SK-N-SH (cell line): Measurements from ENCODE around the gene DMKN. TPM values are rescaled to one million over a fixed set of nuclear protein-coding genes. Genes with fewer than 3 reads are reported as not detected.
A peak's percentile ranks its signal among the peaks of the same experiment; 100 is the strongest.

Source experiments
- CTCF ChIA-PET: fragments of 300-600, 350-600 bp; formaldehyde crosslinking; extraction: SDS; loops from one replicate; lab custom pipeline; 2021; lab: Yijun Ruan, JAX
- POLR2A ChIA-PET: fragments of 350-600 bp; sonication (Branson Sonifier 250); formaldehyde crosslinking; extraction: SDS; loops from one replicate; lab custom pipeline; 2020; ENCODE audit warnings: antibody characterized with exemption, inconsistent platforms; lab: Yijun Ruan, JAX
- DNase-seq: peaks from one replicate; pipeline ENCODE4 v3.0.0; 2012
- H2AFZ ChIP-seq: fragments of 200-600 bp; sonication (generic); 2 replicates; pipeline ENCODE4 v1.8.1; 2016; ENCODE audit warnings: antibody characterized with exemption, mild to moderate bottlenecking, low read depth
- H3F3A ChIP-seq: fragments of 200-600 bp; sonication (generic); replicated peaks from 2 replicates; pipeline ENCODE3; 2016; ENCODE audit warnings: antibody characterized with exemption, mild to moderate bottlenecking; ENCODE audit not compliant: insufficient read depth
- H3K27ac ChIP-seq, 2 experiments: fragments of 200-500 bp in 1 of 2; fragments of 200-600 bp in 1 of 2; sonication (Bioruptor generic) in 1 of 2; sonication (generic), shearing (Covaris generic) in 1 of 2; 2 replicates each; pipeline versions ENCODE4 v1.5.1 to v1.6.1; 2014 to 2016; ENCODE audit warnings: low read depth in 2 of 2, inconsistent platforms in 1 of 2, low read length in 1 of 2, mild to moderate bottlenecking in 1 of 2, mixed read lengths in 1 of 2
- H3K27me3 ChIP-seq: fragments of 200-600 bp; sonication (generic), shearing (Covaris generic); 2 replicates; pipeline ENCODE4 v1.6.1; 2016; ENCODE audit warnings: mixed run types; ENCODE audit not compliant: insufficient read depth
- H3K36me3 ChIP-seq, 2 experiments: fragments of 200-500 bp in 1 of 2; fragments of 200-600 bp in 1 of 2; sonication (Bioruptor generic) in 1 of 2; sonication (generic) in 1 of 2; replicated peaks in 1 of 2; 2 replicates each; pipeline versions ENCODE3 to v1.5.1; 2014 to 2016; ENCODE audit warnings: low read length in 1 of 2, mild to moderate bottlenecking in 1 of 2; ENCODE audit not compliant: insufficient read depth in 2 of 2, control insufficient read depth in 1 of 2
- H3K4me1 ChIP-seq, 2 experiments: fragments of 200-500 bp in 1 of 2; fragments of 200-600 bp in 1 of 2; sonication (Bioruptor generic) in 1 of 2; sonication (generic), shearing (Covaris generic) in 1 of 2; 2 replicates each; pipeline versions ENCODE4 v1.5.1 to v1.6.1; 2014 to 2016; ENCODE audit warnings: low read depth in 1 of 2, low read length in 1 of 2, mixed run types in 1 of 2; ENCODE audit not compliant: insufficient read depth in 2 of 2, control insufficient read depth in 1 of 2
- H3K4me2 ChIP-seq: fragments of 200-600 bp; sonication (generic), shearing (Covaris generic); 2 replicates; pipeline ENCODE4 v1.6.1; 2017; ENCODE audit warnings: mixed run types
- H3K4me3 ChIP-seq, 2 experiments: fragments of 200-500 bp in 1 of 2; fragments of 200-600 bp in 1 of 2; sonication (Bioruptor generic) in 1 of 2; sonication (generic), shearing (Covaris generic) in 1 of 2; 2 replicates each; pipeline versions ENCODE4 v1.5.1 to v1.8.1; 2014 to 2016; ENCODE audit warnings: low read depth in 2 of 2, inconsistent platforms in 1 of 2, low read length in 1 of 2, mild to moderate bottlenecking in 1 of 2, mixed read lengths in 1 of 2, moderate library complexity in 1 of 2
- H3K79me2 ChIP-seq: fragments of 200-600 bp; sonication (generic); 2 replicates; pipeline ENCODE4 v1.8.1; 2017; ENCODE audit warnings: mild to moderate bottlenecking; ENCODE audit not compliant: insufficient read depth
- H3K9ac ChIP-seq: fragments of 200-600 bp; sonication (generic); 2 replicates; pipeline ENCODE4 v1.6.1; 2017; ENCODE audit warnings: mixed run types
- H3K9me2 ChIP-seq: fragments of 200-600 bp; sonication (generic); 2 replicates; pipeline ENCODE4 v1.6.1; 2017; ENCODE audit warnings: mixed run types
- H3K9me3 ChIP-seq: fragments of 200-600 bp; sonication (generic); 2 replicates; pipeline ENCODE4 v1.6.1; 2017; ENCODE audit warnings: mixed run types, mild to moderate bottlenecking, moderate library complexity
- H4K20me1 ChIP-seq: fragments of 200-600 bp; sonication (generic); 2 replicates; pipeline ENCODE4 v1.6.1; 2017; ENCODE audit warnings: mild to moderate bottlenecking, mixed run types; ENCODE audit not compliant: insufficient read depth
- CHD2 ChIP-seq: fragments of 150-350 bp; IDR thresholded peaks from 2 replicates; pipeline ENCODE4 v1.6.1; 2018; ENCODE audit warnings: low read length; ENCODE audit not compliant: partially characterized antibody
- ELF1 ChIP-seq: IDR thresholded peaks from 2 replicates; pipeline ENCODE4 v1.4.0; 2012
- EP300 ChIP-seq, 2 experiments: IDR thresholded peaks; 2 replicates each; pipeline versions ENCODE4 v1.4.0 to v1.6.1; 2012; ENCODE audit warnings: borderline replicate concordance in 1 of 2, low read depth in 1 of 2, low read length in 1 of 2
- FOXJ3 ChIP-seq: sonication (generic); formaldehyde crosslinking; IDR thresholded peaks from 2 replicates; pipeline ENCODE4 v1.5.1; 2020; ENCODE audit warnings: mild to moderate bottlenecking, missing genetic modification reagents
- FOXM1 ChIP-seq: IDR thresholded peaks from 2 replicates; pipeline ENCODE4 v1.4.0; 2012; ENCODE audit warnings: low read depth, mild to moderate bottlenecking
- GABPA ChIP-seq: IDR thresholded peaks from 2 replicates; pipeline ENCODE4 v1.4.0; 2012; ENCODE audit warnings: low read depth, mild to moderate bottlenecking
- GATA2 ChIP-seq: sonication (generic); formaldehyde crosslinking; IDR thresholded peaks from 2 replicates; pipeline ENCODE4 v1.5.0; 2020; ENCODE audit warnings: mild to moderate bottlenecking, missing genetic modification reagents
- MEF2A ChIP-seq: IDR thresholded peaks from 2 replicates; pipeline ENCODE4 v1.4.0; 2012; ENCODE audit warnings: low read depth, borderline replicate concordance
- NFIC ChIP-seq: IDR thresholded peaks from 2 replicates; pipeline ENCODE4 v1.4.0; 2012; ENCODE audit warnings: borderline replicate concordance
- POLR2AphosphoS5 ChIP-seq: IDR thresholded peaks from 2 replicates; pipeline ENCODE4 v1.6.1; 2012; ENCODE audit warnings: low read depth, low read length
- RCOR1 ChIP-seq: fragments of 150-350 bp; IDR thresholded peaks from 2 replicates; pipeline ENCODE4 v1.6.1; 2017; ENCODE audit warnings: antibody characterized with exemption, low read length
- RXRA ChIP-seq: IDR thresholded peaks from 2 replicates; pipeline ENCODE4 v1.4.0; 2012; ENCODE audit warnings: low read depth, mild to moderate bottlenecking, borderline replicate concordance
- SIN3A ChIP-seq: IDR thresholded peaks from 2 replicates; pipeline ENCODE4 v1.6.1; 2012; ENCODE audit warnings: low read depth, mild to moderate bottlenecking, low read length, moderate library complexity, borderline replicate concordance
- TEAD4 ChIP-seq: IDR thresholded peaks from 2 replicates; pipeline ENCODE4 v1.4.0; 2012; ENCODE audit warnings: mild to moderate bottlenecking, borderline replicate concordance; ENCODE audit not compliant: insufficient read depth
- YY1 ChIP-seq: IDR thresholded peaks from 2 replicates; pipeline ENCODE4 v1.4.0; 2012; ENCODE audit warnings: low read depth, mild to moderate bottlenecking
- WGBS: methylation state at CpG from one replicate; pipeline ENCODE4 v1.1.6; 2017; ENCODE audit warnings: low lambda C conversion rate; 5-methylcytosine and 5-hydroxymethylcytosine counted together
- polyA plus RNA-seq, 3 experiments: library from polyadenylated mRNA; depleted of rRNA; stranded (reverse); fragments of >200 nt; gene quantifications; 2 replicates each; pipeline ENCODE4 v1.2.3, GENCODE V29; 2012
- TF ChIP-seq, protein P1 (sequence below): IDR thresholded peaks from 2 replicates; pipeline ENCODE4 v1.4.0; 2012; ENCODE audit warnings: low read depth, borderline replicate concordance
- TF ChIP-seq, protein P2 (sequence below): fragments of 200-600 bp; sonication (generic); IDR thresholded peaks from 2 replicates; pipeline ENCODE4 v1.6.1; 2017; ENCODE audit warnings: antibody characterized with exemption, mild to moderate bottlenecking, moderate library complexity
- TF ChIP-seq, protein P3 (sequence below): IDR thresholded peaks from 2 replicates; pipeline ENCODE4 v1.6.1; 2012; ENCODE audit warnings: mild to moderate bottlenecking, low read depth, low read length, moderate library complexity

DMKN gene
- polyA plus RNA-seq, 1 of the 3 experiments (the other 2 are of a cell fraction): not detected

DNA sequence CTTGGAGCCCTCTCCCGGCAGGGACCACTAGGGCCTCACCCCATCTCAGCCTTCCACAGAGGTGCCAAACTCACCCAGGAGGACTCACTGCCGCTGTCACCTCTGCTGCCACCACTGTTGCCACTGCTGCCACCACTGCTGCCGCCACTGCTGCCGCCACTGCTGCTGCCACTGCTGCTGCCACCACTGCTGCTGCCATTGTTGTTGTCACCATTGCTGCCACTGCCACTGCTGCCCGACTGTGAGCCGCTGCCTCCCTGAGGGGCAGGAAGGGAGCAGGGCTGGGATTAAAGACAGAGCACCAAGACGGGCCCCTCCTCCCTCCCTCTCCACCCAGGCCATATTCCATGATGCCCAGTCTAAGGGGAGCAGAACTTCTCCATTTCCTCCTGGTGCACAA lies 2.1 kb downstream of the DMKN start:
- no peaks in the 10 kb centered on the region for H3K9me2 ChIP-seq
- no peak overlapping the region for H3K4me2 ChIP-seq
- ChIA-PET CTCF (interaction anchor here (0.6 to 8.3 kb wide), 14 partner anchors 12 to 684 kb away, joined by 3 to 127 read pairs (median 7); partner anchors contain the start of gene LGI4), POLR2A (no interaction called here)
- H3K4me1 ChIP-seq: no peaks in the 10 kb centered on the region; a peak in 2 of 4 replicates
- no peaks in the 10 kb centered on the region for H3K9me3 ChIP-seq
- H3K9ac ChIP-seq: no peak overlapping the region
- H2AFZ ChIP-seq: no peak overlapping the region
- DNase-seq: no peak
- no peaks in the 10 kb centered on the region for H3F3A ChIP-seq
- no peaks in the 10 kb centered on the region for H3K36me3 ChIP-seq
- no peaks in the 10 kb centered on the region for H4K20me1 ChIP-seq
- no peaks in the 10 kb centered on the region for H3K79me2 ChIP-seq
- no peak overlapping the region for H3K4me3 ChIP-seq
- peaks cover 73% of the 10 kb centered on the region for H3K27me3 ChIP-seq
- 22% methylated on average over 4 of the region's 7 CpGs for WGBS
- TF ChIP-seq SIN3A (no peak), EP300 (IDR thresholded peaks at IDR 0.05; ENCODE audit: borderline replicate concordance in 1 of 2, low read depth in 1 of 2, low read length in 1 of 2) (no peak), YY1 (no peak), CHD2 (no peak), GATA2 (CRISPR knock-in tag) (no peak), POLR2AphosphoS5 (no peak), FOXM1 (no peak), FOXJ3 (no peak), NFIC (no peak), MEF2A (no peak), GABPA (no peak), RXRA (no peak)
- TF ChIP-seq, protein P1, sequence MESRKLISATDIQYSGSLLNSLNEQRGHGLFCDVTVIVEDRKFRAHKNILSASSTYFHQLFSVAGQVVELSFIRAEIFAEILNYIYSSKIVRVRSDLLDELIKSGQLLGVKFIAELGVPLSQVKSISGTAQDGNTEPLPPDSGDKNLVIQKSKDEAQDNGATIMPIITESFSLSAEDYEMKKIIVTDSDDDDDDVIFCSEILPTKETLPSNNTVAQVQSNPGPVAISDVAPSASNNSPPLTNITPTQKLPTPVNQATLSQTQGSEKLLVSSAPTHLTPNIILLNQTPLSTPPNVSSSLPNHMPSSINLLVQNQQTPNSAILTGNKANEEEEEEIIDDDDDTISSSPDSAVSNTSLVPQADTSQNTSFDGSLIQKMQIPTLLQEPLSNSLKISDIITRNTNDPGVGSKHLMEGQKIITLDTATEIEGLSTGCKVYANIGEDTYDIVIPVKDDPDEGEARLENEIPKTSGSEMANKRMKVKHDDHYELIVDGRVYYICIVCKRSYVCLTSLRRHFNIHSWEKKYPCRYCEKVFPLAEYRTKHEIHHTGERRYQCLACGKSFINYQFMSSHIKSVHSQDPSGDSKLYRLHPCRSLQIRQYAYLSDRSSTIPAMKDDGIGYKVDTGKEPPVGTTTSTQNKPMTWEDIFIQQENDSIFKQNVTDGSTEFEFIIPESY: no peak
- TF ChIP-seq, protein P2, sequence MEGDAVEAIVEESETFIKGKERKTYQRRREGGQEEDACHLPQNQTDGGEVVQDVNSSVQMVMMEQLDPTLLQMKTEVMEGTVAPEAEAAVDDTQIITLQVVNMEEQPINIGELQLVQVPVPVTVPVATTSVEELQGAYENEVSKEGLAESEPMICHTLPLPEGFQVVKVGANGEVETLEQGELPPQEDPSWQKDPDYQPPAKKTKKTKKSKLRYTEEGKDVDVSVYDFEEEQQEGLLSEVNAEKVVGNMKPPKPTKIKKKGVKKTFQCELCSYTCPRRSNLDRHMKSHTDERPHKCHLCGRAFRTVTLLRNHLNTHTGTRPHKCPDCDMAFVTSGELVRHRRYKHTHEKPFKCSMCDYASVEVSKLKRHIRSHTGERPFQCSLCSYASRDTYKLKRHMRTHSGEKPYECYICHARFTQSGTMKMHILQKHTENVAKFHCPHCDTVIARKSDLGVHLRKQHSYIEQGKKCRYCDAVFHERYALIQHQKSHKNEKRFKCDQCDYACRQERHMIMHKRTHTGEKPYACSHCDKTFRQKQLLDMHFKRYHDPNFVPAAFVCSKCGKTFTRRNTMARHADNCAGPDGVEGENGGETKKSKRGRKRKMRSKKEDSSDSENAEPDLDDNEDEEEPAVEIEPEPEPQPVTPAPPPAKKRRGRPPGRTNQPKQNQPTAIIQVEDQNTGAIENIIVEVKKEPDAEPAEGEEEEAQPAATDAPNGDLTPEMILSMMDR: no peak
- H3K27ac ChIP-seq: no peak overlapping the region

DNA sequence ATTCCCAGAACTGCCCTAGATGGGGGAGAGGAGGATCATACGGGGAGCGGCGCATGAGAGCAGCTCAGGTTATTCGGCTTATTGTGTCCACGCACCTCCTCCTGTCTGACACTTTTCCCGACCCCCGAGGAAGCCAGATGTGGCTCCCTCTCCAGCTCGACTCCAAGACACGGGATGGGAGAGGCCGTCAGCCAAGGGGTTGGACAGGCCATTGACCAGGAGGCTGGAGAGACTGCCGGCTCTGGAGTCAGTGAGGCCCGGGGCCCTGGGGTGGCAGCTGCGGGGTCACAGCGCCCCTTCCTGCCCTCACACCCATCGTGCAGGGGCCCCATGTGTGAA lies 2.9 kb downstream of the DMKN start:
- no peak overlapping the region for H2AFZ ChIP-seq
- TF ChIP-seq, protein P2: no peak
- TF ChIP-seq YY1: no peak
- TF ChIP-seq MEF2A: no peak
- TF ChIP-seq FOXJ3: no peak
- no peak for TF ChIP-seq ELF1
- no peak for TF ChIP-seq FOXM1
- no peak for TF ChIP-seq EP300 (IDR thresholded peaks at IDR 0.05; ENCODE audit: borderline replicate concordance in 1 of 2, low read depth in 1 of 2, low read length in 1 of 2)
- TF ChIP-seq RCOR1: no peak
- TF ChIP-seq, protein P3, sequence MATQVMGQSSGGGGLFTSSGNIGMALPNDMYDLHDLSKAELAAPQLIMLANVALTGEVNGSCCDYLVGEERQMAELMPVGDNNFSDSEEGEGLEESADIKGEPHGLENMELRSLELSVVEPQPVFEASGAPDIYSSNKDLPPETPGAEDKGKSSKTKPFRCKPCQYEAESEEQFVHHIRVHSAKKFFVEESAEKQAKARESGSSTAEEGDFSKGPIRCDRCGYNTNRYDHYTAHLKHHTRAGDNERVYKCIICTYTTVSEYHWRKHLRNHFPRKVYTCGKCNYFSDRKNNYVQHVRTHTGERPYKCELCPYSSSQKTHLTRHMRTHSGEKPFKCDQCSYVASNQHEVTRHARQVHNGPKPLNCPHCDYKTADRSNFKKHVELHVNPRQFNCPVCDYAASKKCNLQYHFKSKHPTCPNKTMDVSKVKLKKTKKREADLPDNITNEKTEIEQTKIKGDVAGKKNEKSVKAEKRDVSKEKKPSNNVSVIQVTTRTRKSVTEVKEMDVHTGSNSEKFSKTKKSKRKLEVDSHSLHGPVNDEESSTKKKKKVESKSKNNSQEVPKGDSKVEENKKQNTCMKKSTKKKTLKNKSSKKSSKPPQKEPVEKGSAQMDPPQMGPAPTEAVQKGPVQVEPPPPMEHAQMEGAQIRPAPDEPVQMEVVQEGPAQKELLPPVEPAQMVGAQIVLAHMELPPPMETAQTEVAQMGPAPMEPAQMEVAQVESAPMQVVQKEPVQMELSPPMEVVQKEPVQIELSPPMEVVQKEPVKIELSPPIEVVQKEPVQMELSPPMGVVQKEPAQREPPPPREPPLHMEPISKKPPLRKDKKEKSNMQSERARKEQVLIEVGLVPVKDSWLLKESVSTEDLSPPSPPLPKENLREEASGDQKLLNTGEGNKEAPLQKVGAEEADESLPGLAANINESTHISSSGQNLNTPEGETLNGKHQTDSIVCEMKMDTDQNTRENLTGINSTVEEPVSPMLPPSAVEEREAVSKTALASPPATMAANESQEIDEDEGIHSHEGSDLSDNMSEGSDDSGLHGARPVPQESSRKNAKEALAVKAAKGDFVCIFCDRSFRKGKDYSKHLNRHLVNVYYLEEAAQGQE: no peak
- TF ChIP-seq SIN3A: no peak
- TF ChIP-seq TEAD4: no peak

More for the DNA sequence above, 2.9 kb downstream of the DMKN start:
- no peaks in the 10 kb centered on the region for H3K36me3 ChIP-seq
- H3K4me3 ChIP-seq: peak overlapping the region in 1 of 2 experiments; percentile 46; a peak in 1 of 4 replicates
- H3K27ac ChIP-seq: no peak overlapping the region
- H3K79me2 ChIP-seq: no peaks in the 10 kb centered on the region
- 2% methylated on average over 13 of the region's 15 CpGs for WGBS
- H3F3A ChIP-seq: no peaks in the 10 kb centered on the region
- H4K20me1 ChIP-seq: no peaks in the 10 kb centered on the region
- H3K4me2 ChIP-seq: peak overlapping the region; percentile 53; the same call in 1 of the 2 replicates
- ChIA-PET CTCF (interaction anchor here (0.5 to 8.3 kb wide), 42 partner anchors 8 to 333 kb away, joined by 3 to 127 read pairs (median 4); partner anchors contain the start of genes ATP4A, FFAR3 and KRTDAP), POLR2A (interaction anchor here (0.6 kb wide), 1 partner anchor 10 kb away, joined by 4 read pairs; no protein-coding TSS in a partner anchor)
- no peaks in the 10 kb centered on the region for H3K9me3 ChIP-seq
- H3K27me3 ChIP-seq: peaks cover 81% of the 10 kb centered on the region
- DNase-seq: no peak
- H3K9ac ChIP-seq: no peak overlapping the region
- H3K4me1 ChIP-seq: no peaks in the 10 kb centered on the region; a peak in 2 of 4 replicates
- H3K9me2 ChIP-seq: no peaks in the 10 kb centered on the region
